Ovary (tissue), 3 donors: ENCODE measurements around the gene SH3BP4.

Source experiments
- EP300 ChIP-seq: sonication (generic); formaldehyde crosslinking; IDR thresholded peaks from one replicate; pipeline ENCODE4 v1.6.1; 2017; ENCODE audit warnings: antibody characterized with exemption
- TF ChIP-seq, protein P1 (sequence below), 3 donors: fragments of 450-650 bp in 2 of 3; fragments of 200-600 bp in 1 of 3; IDR thresholded peaks; one replicate each; pipeline versions ENCODE4 v1.5.1 to v1.8.0; 2016 to 2022; ENCODE audit warnings: antibody characterized with exemption in 3 of 3, mild to moderate bottlenecking in 1 of 3
- donor health status: DM: no; HTN: no; CAD: no.

DNA sequence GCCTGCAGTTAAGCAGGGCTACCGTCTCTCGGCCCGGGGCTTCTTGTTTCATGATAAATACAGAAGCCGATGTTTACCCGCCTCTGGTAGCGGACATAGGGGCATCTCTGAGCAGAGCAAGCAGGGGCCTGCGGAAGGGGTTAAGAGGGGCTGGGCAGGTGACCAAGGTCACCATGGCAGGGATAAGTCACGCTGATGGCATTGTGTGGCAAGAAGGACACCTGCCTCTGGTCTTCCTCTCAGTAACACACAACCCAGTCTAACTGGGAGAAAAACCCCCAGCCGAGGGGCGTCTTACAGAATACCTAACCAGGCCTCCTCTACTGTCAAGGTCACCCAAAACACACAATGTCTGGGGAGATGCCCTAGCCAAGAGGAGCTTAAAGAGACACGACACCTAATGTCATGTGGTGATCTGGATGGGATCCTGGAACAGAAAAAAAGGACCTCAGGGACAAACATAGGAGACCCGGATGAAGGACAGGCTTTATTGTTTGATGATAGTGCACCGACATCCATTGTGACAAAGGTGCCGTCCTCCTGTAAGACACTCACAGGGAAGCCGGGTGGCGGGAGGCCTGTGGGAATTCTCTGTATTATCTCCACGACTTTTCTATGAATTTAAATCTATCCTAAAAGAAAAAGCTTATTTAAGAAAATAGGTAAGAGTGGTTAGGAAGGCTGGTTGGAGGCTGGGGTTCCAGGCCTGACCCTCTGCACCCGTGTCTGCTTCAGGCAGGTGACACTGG, 24.8 kb downstream of the SH3BP4 start:
- TF ChIP-seq, protein P1, sequence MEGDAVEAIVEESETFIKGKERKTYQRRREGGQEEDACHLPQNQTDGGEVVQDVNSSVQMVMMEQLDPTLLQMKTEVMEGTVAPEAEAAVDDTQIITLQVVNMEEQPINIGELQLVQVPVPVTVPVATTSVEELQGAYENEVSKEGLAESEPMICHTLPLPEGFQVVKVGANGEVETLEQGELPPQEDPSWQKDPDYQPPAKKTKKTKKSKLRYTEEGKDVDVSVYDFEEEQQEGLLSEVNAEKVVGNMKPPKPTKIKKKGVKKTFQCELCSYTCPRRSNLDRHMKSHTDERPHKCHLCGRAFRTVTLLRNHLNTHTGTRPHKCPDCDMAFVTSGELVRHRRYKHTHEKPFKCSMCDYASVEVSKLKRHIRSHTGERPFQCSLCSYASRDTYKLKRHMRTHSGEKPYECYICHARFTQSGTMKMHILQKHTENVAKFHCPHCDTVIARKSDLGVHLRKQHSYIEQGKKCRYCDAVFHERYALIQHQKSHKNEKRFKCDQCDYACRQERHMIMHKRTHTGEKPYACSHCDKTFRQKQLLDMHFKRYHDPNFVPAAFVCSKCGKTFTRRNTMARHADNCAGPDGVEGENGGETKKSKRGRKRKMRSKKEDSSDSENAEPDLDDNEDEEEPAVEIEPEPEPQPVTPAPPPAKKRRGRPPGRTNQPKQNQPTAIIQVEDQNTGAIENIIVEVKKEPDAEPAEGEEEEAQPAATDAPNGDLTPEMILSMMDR (IDR thresholded peaks at IDR 0.05) = no peak
- no peak for TF ChIP-seq EP300
